NCI-H2029 (cell line): ENCODE results near the gene FGF19.
"Not testable (repeated sequence)": the region's sequence is repeated elsewhere in the genome, so short reads cannot be mapped to it uniquely, and the experiment has no call there.

ENCODE experiments used
- DNase-seq: peaks from one replicate; lab custom pipeline; 2025; lab: John Stamatoyannopoulos, UW

Gene FGF19

GRCh38 chr11:69696749-69697468 lies 6.9 kb downstream of the FGF19 start:
- peak; percentile 91 for DNase-seq

- DNase-seq = not testable (repeated sequence)
Observed at GRCh38 chr11:69695995-69696394, 7.8 kb downstream of the FGF19 start.

- no peak for DNase-seq
Observed at GRCh38 chr11:69695581-69695980, 8.2 kb downstream of the FGF19 start.

- no peak for DNase-seq
Observed at GRCh38 chr11:69694781-69695180, 9.0 kb downstream of the FGF19 start.

- no peak for DNase-seq
Observed at GRCh38 chr11:69692422-69692821, 11.4 kb downstream of the FGF19 start.

GRCh38 chr11:69691463-69691862 lies 12.4 kb downstream of the FGF19 start:
- no peak for DNase-seq

GRCh38 chr11:69689484-69690319 lies 14.1 kb downstream of the FGF19 start:
- no peak for DNase-seq

- not testable (repeated sequence) for DNase-seq
Observed at GRCh38 chr11:69687969-69688771, 15.7 kb downstream of the FGF19 start.

DNA sequence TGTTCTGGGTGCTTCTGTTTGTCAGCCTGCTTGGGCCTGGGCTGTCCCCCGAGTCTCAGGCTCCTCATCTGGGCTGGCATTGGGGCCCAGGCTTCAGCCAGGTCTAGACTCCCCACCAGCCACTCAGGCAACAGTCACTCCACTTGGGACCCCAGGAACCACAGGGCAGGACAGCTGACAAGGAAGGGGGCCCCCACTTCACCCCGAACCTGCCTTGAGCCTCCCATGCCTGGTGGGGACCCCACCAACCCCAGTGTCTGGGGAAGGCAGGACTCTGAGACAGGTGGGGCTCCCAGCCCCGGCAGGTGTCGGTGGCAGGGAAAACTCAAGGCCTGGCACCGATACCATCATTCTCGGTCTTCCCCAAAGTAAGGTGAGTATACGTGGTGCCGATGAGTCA lies 17.0 kb downstream of the FGF19 start:
- DNase-seq = no peak

DNA sequence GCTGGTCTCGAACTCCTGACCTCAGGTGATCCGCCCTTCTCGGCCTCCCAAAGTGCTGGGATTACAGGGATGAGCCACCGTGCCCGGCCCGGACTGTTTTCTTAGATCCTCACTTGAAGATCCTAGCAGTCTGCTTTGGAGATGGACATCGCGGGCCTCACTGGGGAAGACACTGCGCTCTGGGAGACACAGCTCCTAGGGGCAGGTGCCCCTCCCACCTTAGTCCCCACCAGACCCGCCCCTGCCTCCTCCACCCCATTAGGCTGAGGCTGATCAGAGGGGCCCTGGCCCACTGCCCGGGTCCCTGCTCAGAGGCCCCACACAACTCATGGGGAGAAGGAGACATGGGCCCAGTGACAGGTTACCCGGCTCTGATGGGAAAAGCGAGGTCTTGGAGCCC lies 17.4 kb downstream of the FGF19 start:
- no peak for DNase-seq

GRCh38 chr11:69685348-69685747 lies 18.5 kb downstream of the FGF19 start:
- DNase-seq = no peak

DNA sequence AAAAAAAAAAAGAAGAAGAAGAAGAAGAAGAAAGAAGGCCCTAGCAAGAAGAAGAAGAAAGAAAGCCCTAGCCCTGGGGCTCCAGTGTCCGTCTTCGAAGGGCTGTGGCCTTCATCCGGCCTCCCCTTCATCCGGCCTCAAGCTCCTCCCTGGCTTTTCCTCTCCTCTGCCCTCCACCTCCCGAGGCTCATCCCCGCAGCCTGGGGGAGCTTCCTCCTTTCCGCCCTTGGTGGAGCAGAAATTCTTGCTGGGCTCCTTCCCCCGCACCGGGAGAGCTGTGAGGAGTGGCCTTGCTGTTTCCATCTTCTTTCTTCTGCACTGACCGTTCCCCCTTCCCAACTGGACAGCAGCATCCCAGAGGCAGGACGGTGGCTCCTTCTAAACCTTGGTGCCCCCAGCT lies 19.2 kb downstream of the FGF19 start:
- no peak for DNase-seq

GRCh38 chr11:69683764-69684333 lies 20.0 kb downstream of the FGF19 start:
- no peak for DNase-seq

DNA sequence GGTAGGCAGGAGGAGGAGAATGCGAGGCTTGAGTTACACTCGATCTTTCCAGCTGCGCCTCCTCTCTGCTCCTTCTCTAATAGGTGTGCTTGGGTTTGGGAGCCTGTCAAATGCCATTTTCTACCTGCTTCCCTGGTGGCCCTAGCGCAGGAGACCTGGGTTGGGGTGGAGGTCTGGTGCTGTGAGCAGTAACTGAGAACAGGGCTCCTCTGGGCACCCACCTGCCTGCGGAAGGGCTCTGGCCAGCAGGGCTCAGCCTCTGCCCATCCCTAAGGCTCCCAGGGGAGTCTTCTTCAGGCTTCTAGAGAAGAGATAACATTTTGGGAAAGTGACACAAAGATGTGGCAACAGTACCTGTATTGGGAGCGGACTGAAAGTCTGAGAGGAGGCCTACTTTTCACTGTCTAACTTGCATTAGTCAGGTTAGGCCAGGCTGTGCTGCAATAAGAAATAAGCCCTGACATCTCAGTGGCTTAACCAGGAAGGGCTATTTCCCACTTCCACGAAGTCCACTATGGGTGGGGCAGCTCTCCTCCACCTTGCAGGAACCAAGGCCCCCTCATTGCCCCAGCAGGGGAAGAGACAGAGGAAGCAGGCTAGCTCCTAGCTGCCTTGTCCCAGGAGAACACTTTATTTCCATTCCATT lies 21.0 kb downstream of the FGF19 start:
- no peak for DNase-seq

GRCh38 chr11:69682221-69682620 lies 21.6 kb downstream of the FGF19 start:
- no peak for DNase-seq

GRCh38 chr11:69680688-69681087 lies 23.1 kb downstream of the FGF19 start:
- no peak for DNase-seq

DNA sequence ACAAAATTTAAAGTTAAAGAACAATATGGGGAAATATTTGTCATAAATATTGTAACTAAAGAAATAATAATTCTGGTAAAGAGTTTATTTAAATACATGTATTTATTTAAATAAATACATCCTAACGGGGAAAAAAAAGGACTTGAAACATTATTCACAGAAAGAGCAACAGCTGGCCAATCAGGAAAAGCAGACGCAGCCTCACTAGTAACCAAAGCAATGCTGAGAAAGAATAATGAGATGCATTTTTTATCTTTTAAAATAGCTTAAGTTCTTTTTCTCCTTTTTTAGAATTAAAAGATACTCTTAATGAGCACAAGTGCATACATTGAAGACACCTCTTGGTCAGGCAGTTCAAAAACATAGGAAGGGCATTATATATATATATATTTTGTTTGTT lies 26.1 kb downstream of the FGF19 start:
- DNase-seq = no peak

DNA sequence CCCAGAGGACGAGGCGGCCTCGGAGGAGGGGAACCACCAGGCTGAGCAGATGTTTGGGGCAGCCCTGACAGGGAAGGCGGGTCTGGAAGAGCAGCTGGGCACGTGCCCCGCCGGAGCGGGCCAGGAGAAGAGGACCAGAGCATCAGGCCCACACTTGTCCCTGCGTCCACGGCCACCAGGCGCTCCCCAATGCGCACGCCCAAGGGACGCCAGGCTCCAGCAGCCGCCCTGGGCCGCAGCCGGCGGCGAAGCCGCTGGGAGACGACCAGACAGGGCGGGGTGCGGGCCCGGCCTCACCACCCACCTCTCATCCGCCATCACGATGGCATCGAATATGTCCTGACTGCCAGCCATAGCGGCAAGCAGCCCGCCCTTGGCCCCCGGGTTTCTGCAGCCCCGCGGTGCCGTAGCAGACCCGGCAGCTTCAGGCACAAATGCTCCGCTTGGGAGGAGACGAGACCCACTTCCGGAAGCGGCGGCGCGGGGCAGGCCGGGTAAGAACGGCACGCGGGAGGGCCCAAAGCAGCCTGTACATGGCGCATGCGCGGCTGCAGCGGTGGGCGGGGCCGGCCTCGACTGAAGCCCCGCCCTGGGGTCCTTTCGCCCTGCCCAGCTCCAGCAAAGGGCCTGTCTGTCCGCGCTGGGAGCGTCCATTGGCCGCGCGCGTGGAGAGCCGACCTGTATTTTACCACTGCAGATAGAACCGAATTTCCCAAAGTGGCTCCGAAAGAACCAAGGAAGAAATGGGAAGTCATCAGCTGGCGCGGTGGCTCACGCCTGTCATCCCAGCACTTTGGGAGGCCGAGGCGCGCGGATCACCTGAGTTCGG lies 28.7 kb downstream of the FGF19 start, which contains the start of gene LTO1:
TSS of gene LTO1 (minus strand) at position 468 of the 829 bp plus-strand sequence. CDS start at position 354, 114 bp downstream.
- DNase-seq = peak; percentile 88

DNA sequence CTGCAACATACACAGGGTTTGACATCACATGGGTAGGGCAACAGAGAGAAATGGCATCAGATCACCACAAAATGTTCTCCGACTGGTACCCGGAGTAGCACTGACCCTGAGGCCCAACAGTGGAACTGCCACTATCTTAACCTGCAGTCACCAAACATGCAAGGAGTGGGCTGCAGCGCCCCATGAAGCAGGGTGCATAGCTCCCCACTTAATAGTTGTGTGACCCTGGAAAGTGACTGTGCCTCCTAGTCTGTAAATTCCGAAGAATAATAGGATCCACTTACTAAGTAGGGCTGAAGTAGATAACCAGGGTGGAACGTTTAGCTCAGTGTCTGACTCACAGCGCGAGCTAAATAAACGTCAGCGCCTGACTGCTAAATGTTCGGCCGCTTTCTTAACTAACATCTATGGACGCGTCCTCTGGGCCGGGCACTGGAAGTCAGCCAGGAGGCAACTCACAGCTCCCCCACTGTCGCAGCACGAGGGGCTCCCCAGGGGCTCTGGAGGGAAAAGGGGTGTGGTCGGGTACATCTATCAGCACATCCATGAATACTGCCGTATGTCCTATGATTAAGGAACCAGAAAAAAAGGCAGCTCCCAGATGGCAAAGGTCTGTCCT lies 29.4 kb downstream of the FGF19 start:
- no peak for DNase-seq
